SK-N-MC (cell line): Measurements from ENCODE around the gene TMEM123.

Experiments
- EZH2 ChIP-seq: fragments of 200-600 bp; sonication (generic); IDR thresholded peaks from one replicate; pipeline ENCODE4 v1.6.1; 2017; ENCODE audit warnings: antibody characterized with exemption
- FOXP2 ChIP-seq: optimal IDR thresholded peaks from 2 replicates; pipeline ENCODE3; 2011; ENCODE audit warnings: mild to moderate bottlenecking, moderate library complexity; ENCODE audit not compliant: insufficient read depth; ENCODE audit errors: extremely low read length, control extremely low read depth
- POLR2AphosphoS5 ChIP-seq: IDR thresholded peaks from 2 replicates; pipeline ENCODE4 v1.6.1; 2012; ENCODE audit warnings: mild to moderate bottlenecking, low read depth, low read length, borderline replicate concordance

DNA sequence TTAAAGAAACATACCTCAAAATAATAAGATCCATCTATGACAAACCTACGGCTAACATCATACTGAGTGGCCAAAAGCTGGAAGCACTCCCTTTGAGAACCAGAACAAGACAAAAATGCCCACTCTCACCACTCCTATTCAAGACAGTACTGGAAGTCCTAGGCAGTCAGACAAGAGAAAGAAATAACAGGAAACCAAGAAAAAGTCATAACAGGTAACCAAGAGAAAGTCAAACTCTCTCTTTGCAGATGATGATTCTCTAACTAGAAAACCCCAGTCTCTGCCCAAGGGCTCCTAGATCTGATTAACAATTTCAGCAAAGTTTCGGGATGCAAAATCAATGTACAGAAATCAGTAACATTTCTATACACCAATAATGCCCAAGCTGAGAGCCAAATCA, 35.6 kb downstream of the TMEM123 start:
- TF ChIP-seq POLR2AphosphoS5 (no peak), EZH2 (no peak), FOXP2 (no peak)
